Naive thymus-derived CD4-positive, alpha-beta T cell (primary cell): ENCODE data around the gene KCNA10. TPM values are rescaled to one million over a fixed set of nuclear protein-coding genes. Genes with fewer than 3 reads are reported as not detected.

ENCODE experiments used
- ATAC-seq: fragments of 150-1000 bp; cut with Tn5 transposase; 2 replicates; pipeline ENCODE4 v1.10.0; 2021; ENCODE audit warnings: mild to moderate bottlenecking, moderate library complexity
- CTCF ChIA-PET: fragments of 350-600 bp; sonication (Branson Sonifier 250); formaldehyde crosslinking; loops from one replicate; lab custom pipeline; 2021; ENCODE audit warnings: antibody characterized with exemption; lab: Charles Lee
- POLR2A ChIA-PET: fragments of 350-600 bp; sonication (Branson Sonifier 250); formaldehyde crosslinking; loops from one replicate; lab custom pipeline; 2021; ENCODE audit warnings: antibody characterized with exemption, inconsistent platforms; lab: Charles Lee
- DNase-seq, 9 donors: peaks; one replicate each; pipeline versions ENCODE4 v3.0.0 to v3.0.0-alpha.2; 2020 to 2022; ENCODE audit warnings: mixed read lengths in 1 of 9
- H3K27ac ChIP-seq: one replicate; pipeline ENCODE4 v1.7.0; 2013; ENCODE audit warnings: mild to moderate bottlenecking, low read depth, low read length, moderate library complexity
- H3K27me3 ChIP-seq, 2 donors: one replicate each; pipeline ENCODE4 v1.7.0; 2013; ENCODE audit warnings: low read length in 2 of 2, mild to moderate bottlenecking in 2 of 2, moderate library complexity in 2 of 2; ENCODE audit not compliant: control insufficient read depth in 2 of 2, insufficient read depth in 2 of 2
- H3K36me3 ChIP-seq, 3 experiments: 1 replicate in 2 of 3; 2 replicates in 1 of 3; pipeline ENCODE4 v1.7.0; 2013; ENCODE audit warnings: low read length in 3 of 3, mild to moderate bottlenecking in 3 of 3, moderate library complexity in 1 of 3; ENCODE audit not compliant: insufficient read depth in 3 of 3, control insufficient read depth in 2 of 3
- H3K4me1 ChIP-seq, 2 donors: one replicate each; pipeline ENCODE4 v1.7.0; 2013; ENCODE audit warnings: low read length in 2 of 2, mild to moderate bottlenecking in 2 of 2, moderate library complexity in 1 of 2; ENCODE audit not compliant: control insufficient read depth in 2 of 2, insufficient read depth in 2 of 2
- H3K4me3 ChIP-seq: 2 replicates; pipeline ENCODE4 v1.7.0; 2013; ENCODE audit warnings: mild to moderate bottlenecking, low read length
- H3K9me3 ChIP-seq, 3 experiments: 1 replicate in 2 of 3; 2 replicates in 1 of 3; pipeline ENCODE4 v1.7.0; 2013; ENCODE audit warnings: low read length in 3 of 3; ENCODE audit not compliant: control insufficient read depth in 2 of 3
- H3K27ac Mint-ChIP-seq, 9 donors: one replicate each; pipeline ENCODE4 v1.8.0; 2020 to 2022; ENCODE audit warnings: mixed read lengths in 9 of 9, mild to moderate bottlenecking in 8 of 9, moderate library complexity in 5 of 9, inconsistent platforms in 2 of 9
- H3K27me3 Mint-ChIP-seq, 5 donors: one replicate each; pipeline ENCODE4 v1.8.0; 2021 to 2022; ENCODE audit warnings: mixed read lengths in 5 of 5, mild to moderate bottlenecking in 1 of 5
- H3K36me3 Mint-ChIP-seq, 5 donors: one replicate each; pipeline ENCODE4 v1.8.0; 2020 to 2022; ENCODE audit warnings: mixed read lengths in 5 of 5, mild to moderate bottlenecking in 3 of 5, inconsistent platforms in 1 of 5
- H3K4me1 Mint-ChIP-seq, 7 donors: one replicate each; pipeline ENCODE4 v1.8.0; 2020 to 2022; ENCODE audit warnings: mixed read lengths in 7 of 7, mild to moderate bottlenecking in 3 of 7, inconsistent platforms in 1 of 7
- H3K4me3 Mint-ChIP-seq, 10 donors: one replicate each; pipeline ENCODE4 v1.8.0; 2020 to 2022; ENCODE audit warnings: mild to moderate bottlenecking in 10 of 10, mixed read lengths in 10 of 10, moderate library complexity in 6 of 10, inconsistent platforms in 2 of 10
- H3K9me3 Mint-ChIP-seq, 11 donors: one replicate each; pipeline ENCODE4 v1.8.0; 2020 to 2022; ENCODE audit warnings: mixed read lengths in 11 of 11, mild to moderate bottlenecking in 4 of 11, inconsistent platforms in 1 of 11, moderate library complexity in 1 of 11
- intact Hi-C, 2 donors: fragments of 100-400 bp; cut with micrococcal nuclease; formaldehyde crosslinking; loops; one replicate each; pipeline ENCODE4 v1.15.1; 2023
- polyA plus RNA-seq, 2 donors: library from polyadenylated mRNA; unstranded; fragments of 300-500 nt; fragmentation: Illumina TruSeq; gene quantifications; one replicate each; pipeline ENCODE4 v1.2.3, GENCODE V29; 2021
- total RNA-seq, 6 experiments: library from RNA in 5 of 6; stranded (reverse) in 5 of 6; gene quantifications; 1 replicate in 5 of 6; 2 replicates in 1 of 6; pipeline ENCODE4 v1.2.3 and lab custom pipeline; 2021 to 2026

Gene KCNA10
- total and polyA plus RNA-seq, 7 experiments from 2014 or later = not detected

- H3K27me3 Mint-ChIP-seq = peaks cover 4 to 14% (median 10%) of the 10 kb centered on the region in 5 donors
- POLR2A ChIA-PET = interaction anchor here (0.6 kb wide), 1 partner anchor 264 kb away, joined by 5 read pairs; no protein-coding TSS in a partner anchor
- H3K36me3 Mint-ChIP-seq = no peaks in the 10 kb centered on the region
- Histone ChIP-seq H3K4me1 (no peaks in the 10 kb centered on the region), H3K36me3 (no peaks in the 10 kb centered on the region), H3K27me3 (no peaks in the 10 kb centered on the region), H3K27ac (no peak overlapping the region), H3K4me3 (no peak overlapping the region), H3K9me3 (no peaks in the 10 kb centered on the region)
- intact Hi-C loops = no loop called here
- peaks cover 0 to 6% (median 0%) of the 10 kb centered on the region in 7 donors for H3K4me1 Mint-ChIP-seq
- ATAC-seq = no peak
- no peak overlapping the region for H3K4me3 Mint-ChIP-seq
- H3K9me3 Mint-ChIP-seq = peaks cover 0 to 5% (median 0%) of the 10 kb centered on the region in 11 donors
- no peak for DNase-seq
- CTCF ChIA-PET = interaction anchor here (0.5 to 0.9 kb wide), 4 partner anchors 13 to 1965 kb away, joined by 3 read pairs; partner anchors contain the start of gene AHCYL1
- no peak overlapping the region for H3K27ac Mint-ChIP-seq
Observed at GRCh38 chr1:110501488-110502132, 17.4 kb downstream of the KCNA10 start.

GRCh38 chr1:110498270-110498669, 20.7 kb downstream of the KCNA10 start:
- intact Hi-C loops = no loop called here
- POLR2A ChIA-PET = no interaction called here
- Histone ChIP-seq H3K27ac (no peak overlapping the region), H3K36me3 (no peaks in the 10 kb centered on the region), H3K9me3 (no peaks in the 10 kb centered on the region), H3K27me3 (no peaks in the 10 kb centered on the region), H3K4me3 (no peak overlapping the region), H3K4me1 (no peaks in the 10 kb centered on the region)
- no peaks in the 10 kb centered on the region for H3K36me3 Mint-ChIP-seq
- H3K27me3 Mint-ChIP-seq = peaks cover 4 to 13% (median 9%) of the 10 kb centered on the region in 5 donors
- no peak overlapping the region for H3K27ac Mint-ChIP-seq
- H3K9me3 Mint-ChIP-seq = peaks cover 0 to 2% (median 0%) of the 10 kb centered on the region in 11 donors
- DNase-seq (no peak), ATAC-seq (no peak)
- H3K4me1 Mint-ChIP-seq = peaks cover 0 to 6% (median 0%) of the 10 kb centered on the region in 7 donors
- H3K4me3 Mint-ChIP-seq = no peak overlapping the region
- CTCF ChIA-PET = interaction anchor here (0.7 to 5.7 kb wide), 2 partner anchors 297 to 299 kb away, joined by 3 to 42 read pairs; no protein-coding TSS in a partner anchor

- H3K4me1 Mint-ChIP-seq = peaks cover 0 to 6% (median 0%) of the 10 kb centered on the region in 7 donors
- Histone ChIP-seq H3K27ac (no peak overlapping the region), H3K4me1 (no peaks in the 10 kb centered on the region), H3K9me3 (no peaks in the 10 kb centered on the region), H3K27me3 (no peaks in the 10 kb centered on the region), H3K4me3 (no peak overlapping the region), H3K36me3 (no peaks in the 10 kb centered on the region)
- H3K9me3 Mint-ChIP-seq = peaks cover 0 to 3% (median 0%) of the 10 kb centered on the region in 11 donors
- ATAC-seq (peak; percentile 88), DNase-seq (peak; percentile 48 to 76 (median 64))
- H3K27me3 Mint-ChIP-seq = no peaks in the 10 kb centered on the region
- POLR2A ChIA-PET = interaction anchor here (0.6 kb wide), 1 partner anchor 13 kb away, joined by 3 read pairs; no protein-coding TSS in a partner anchor
- no peak overlapping the region for H3K4me3 Mint-ChIP-seq
- no peaks in the 10 kb centered on the region for H3K36me3 Mint-ChIP-seq
- intact Hi-C loops = loop anchor here (1.0 kb wide), 5 partner anchors 84 to 467 kb away; no protein-coding TSS in a partner anchor
- CTCF ChIA-PET = interaction anchor here (0.6 to 5.7 kb wide), 20 partner anchors 9 to 467 kb away, joined by 3 to 42 read pairs (median 4); no protein-coding TSS in a partner anchor
- H3K27ac Mint-ChIP-seq = no peak overlapping the region
Observed at GRCh38 chr1:110495926-110496600, 22.9 kb downstream of the KCNA10 start.

GRCh38 chr1:110494522-110495406, 24.2 kb downstream of the KCNA10 start:
- ChIA-PET POLR2A (no interaction called here), CTCF (interaction anchor here (0.6 to 5.7 kb wide), 12 partner anchors 9 to 1601 kb away, joined by 3 to 42 read pairs (median 9); no protein-coding TSS in a partner anchor)
- Histone ChIP-seq H3K4me1 (no peaks in the 10 kb centered on the region), H3K27ac (no peak overlapping the region), H3K27me3 (no peaks in the 10 kb centered on the region), H3K4me3 (no peak overlapping the region), H3K36me3 (no peaks in the 10 kb centered on the region), H3K9me3 (no peaks in the 10 kb centered on the region)
- H3K36me3 Mint-ChIP-seq = no peaks in the 10 kb centered on the region
- H3K27ac Mint-ChIP-seq = peak overlapping the region in 1 of 9 donors; percentile 41
- H3K27me3 Mint-ChIP-seq = no peaks in the 10 kb centered on the region
- peaks cover 0 to 1% (median 0%) of the 10 kb centered on the region in 11 donors for H3K9me3 Mint-ChIP-seq
- H3K4me1 Mint-ChIP-seq = no peaks in the 10 kb centered on the region
- no peak overlapping the region for H3K4me3 Mint-ChIP-seq
- intact Hi-C loops = no loop called here
- ATAC-seq (no peak), DNase-seq (no peak)

- ATAC-seq (no peak), DNase-seq (no peak)
- H3K27ac ChIP-seq = no peak overlapping the region
- H3K4me3 ChIP-seq = no peak overlapping the region
- Mint-ChIP-seq H3K9me3 (peaks cover 0 to 1% (median 0%) of the 10 kb centered on the region in 11 donors), H3K27ac (peak overlapping the region in 2 of 9 donors; percentile 36 to 41), H3K27me3 (no peaks in the 10 kb centered on the region), H3K4me1 (no peaks in the 10 kb centered on the region), H3K36me3 (no peaks in the 10 kb centered on the region), H3K4me3 (no peak overlapping the region)
- no peaks in the 10 kb centered on the region for H3K27me3 ChIP-seq
- ChIA-PET POLR2A (no interaction called here), CTCF (interaction anchor here (5.7 kb wide), 1 partner anchor 292 kb away, joined by 42 read pairs; no protein-coding TSS in a partner anchor)
- H3K4me1 ChIP-seq = no peaks in the 10 kb centered on the region
- no peaks in the 10 kb centered on the region for H3K36me3 ChIP-seq
- intact Hi-C loops = no loop called here
- H3K9me3 ChIP-seq = no peaks in the 10 kb centered on the region
Observed at GRCh38 chr1:110494036-110494435, 24.9 kb downstream of the KCNA10 start.
